Measurements from ENCODE around the gene MTG1. TPM values are rescaled to one million over a fixed set of nuclear protein-coding genes. Genes with fewer than 3 reads are reported as not detected.

The MTG1 gene
- polyA plus RNA-seq, 1 experiment: 38.1 TPM

DNA sequence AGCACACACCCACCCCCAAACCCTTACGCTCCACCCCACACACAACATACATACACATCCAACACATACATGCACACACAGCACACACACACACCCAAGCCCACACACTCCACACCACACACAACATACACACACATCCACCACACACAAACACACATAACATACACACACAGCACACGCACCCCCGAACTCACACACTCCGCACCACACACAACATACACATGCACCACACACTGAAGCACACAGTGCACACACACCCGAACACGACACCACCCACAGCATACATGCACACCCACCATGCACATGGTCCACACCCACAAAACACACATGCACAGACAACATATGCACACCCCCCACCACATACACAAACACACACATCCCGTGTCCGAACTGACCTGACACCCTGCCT, 44.8 kb upstream of the MTG1 start:
- ChIA-PET POLR2A (no interaction called here), CTCF (no interaction called here)
- no peak for DNase-seq (ENCODE audit: low read depth)
- H3K27me3 ChIP-seq (ENCODE audit: control insufficient read depth, insufficient read depth, low read length): peaks cover 1% of the 10 kb centered on the region; the same call in 1 of the 2 replicates
- no peak overlapping the region for H3K4me3 ChIP-seq (ENCODE audit: low read depth, low read length)
- TF ChIP-seq CTCF (IDR thresholded peaks at IDR 0.05; ENCODE audit: insufficient read depth, low read depth, low read length): no peak
- H3K36me3 ChIP-seq (ENCODE audit: control insufficient read depth, insufficient read depth, low read length): no peaks in the 10 kb centered on the region; the same call in 1 of the 2 replicates

GRCh38 chr10:133349577-133350011, 44.4 kb upstream of the MTG1 start:
- Histone ChIP-seq H3K27me3 (ENCODE audit: control insufficient read depth, insufficient read depth, low read length) (no peaks in the 10 kb centered on the region), H3K36me3 (ENCODE audit: control insufficient read depth, insufficient read depth, low read length) (peaks cover under 1% of the 10 kb centered on the region; the same call in 1 of the 2 replicates), H3K4me3 (ENCODE audit: low read depth, low read length) (no peak overlapping the region)
- no peak for TF ChIP-seq CTCF (IDR thresholded peaks at IDR 0.05; ENCODE audit: insufficient read depth, low read depth, low read length)
- DNase-seq (ENCODE audit: low read depth): no peak
- POLR2A ChIA-PET: no interaction called here
- CTCF ChIA-PET: no interaction called here

GRCh38 chr10:133350283-133350949, 43.5 kb upstream of the MTG1 start:
- no peak for TF ChIP-seq CTCF (IDR thresholded peaks at IDR 0.05; ENCODE audit: insufficient read depth, low read depth, low read length)
- no peaks in the 10 kb centered on the region for H3K27me3 ChIP-seq (ENCODE audit: control insufficient read depth, insufficient read depth, low read length)
- H3K36me3 ChIP-seq (ENCODE audit: control insufficient read depth, insufficient read depth, low read length): peaks cover 3% of the 10 kb centered on the region
- ChIA-PET CTCF (no interaction called here), POLR2A (no interaction called here)
- no peak for DNase-seq (ENCODE audit: low read depth)
- no peak overlapping the region for H3K4me3 ChIP-seq (ENCODE audit: low read depth, low read length)

DNA sequence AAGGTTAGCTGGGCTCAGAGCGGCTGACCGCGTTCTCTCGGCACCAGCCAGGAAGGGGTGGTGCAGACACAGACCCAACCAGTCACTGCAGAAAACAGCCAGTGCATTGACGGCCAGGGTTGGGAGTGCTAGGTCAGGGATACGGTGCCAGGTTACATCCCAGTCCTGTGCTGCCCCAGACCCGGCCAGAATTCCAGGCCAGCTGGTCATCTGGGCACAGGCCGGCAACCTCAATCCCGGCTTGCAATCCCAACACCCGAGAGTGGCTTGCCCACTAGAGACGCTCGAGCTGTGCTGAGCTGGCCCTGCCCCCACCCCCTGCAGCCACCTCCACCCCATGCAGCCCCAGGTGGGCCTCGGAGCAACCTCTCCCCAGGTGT, 43.0 kb upstream of the MTG1 start:
- H3K36me3 ChIP-seq (ENCODE audit: control insufficient read depth, insufficient read depth, low read length): peaks cover 3% of the 10 kb centered on the region
- ChIA-PET CTCF (no interaction called here), POLR2A (no interaction called here)
- no peak overlapping the region for H3K4me3 ChIP-seq (ENCODE audit: low read depth, low read length)
- H3K27me3 ChIP-seq (ENCODE audit: control insufficient read depth, insufficient read depth, low read length): no peaks in the 10 kb centered on the region
- TF ChIP-seq CTCF (IDR thresholded peaks at IDR 0.05; ENCODE audit: insufficient read depth, low read depth, low read length): no peak
- no peak for DNase-seq (ENCODE audit: low read depth)

GRCh38 chr10:133351408-133352318, 42.3 kb upstream of the MTG1 start:
- CTCF ChIA-PET: no interaction called here

More at GRCh38 chr10:133351408-133352318, 42.3 kb upstream of the MTG1 start:
- Histone ChIP-seq H3K27me3 (ENCODE audit: control insufficient read depth, insufficient read depth, low read length) (no peaks in the 10 kb centered on the region), H3K4me3 (ENCODE audit: low read depth, low read length) (no peak overlapping the region), H3K36me3 (ENCODE audit: control insufficient read depth, insufficient read depth, low read length) (peaks cover 3% of the 10 kb centered on the region)
- POLR2A ChIA-PET: no interaction called here
- no peak for DNase-seq (ENCODE audit: low read depth)
- no peak for TF ChIP-seq CTCF (IDR thresholded peaks at IDR 0.05; ENCODE audit: insufficient read depth, low read depth, low read length)

Data from BJ (cell line).